ENCODE data around the gene ZBTB21. TPM values are rescaled to one million over a fixed set of nuclear protein-coding genes. Genes with fewer than 3 reads are reported as not detected.

The ZBTB21 gene
- total and polyA plus RNA-seq, 12 donors, result 1.3 to 15.2 (median 6.1) TPM

GRCh38 chr21:42007356-42007940, 2.7 kb downstream of the ZBTB21 start:
- no peak overlapping the region for H3K4me3 ChIP-seq
- peaks cover 0 to 5% (median 0%) of the 10 kb centered on the region in 7 donors for H3K27me3 ChIP-seq
- H3K36me3 ChIP-seq, result peaks cover 0 to 23% (median 0%) of the 10 kb centered on the region in 9 donors
- 95 to 98% methylated on average over 6 of the region's 6 CpGs for WGBS, 2 donors
- H3K9me3 ChIP-seq, result no peaks in the 10 kb centered on the region
- no peak for TF ChIP-seq CTCF (IDR thresholded peaks at IDR 0.05)
- H3K27ac ChIP-seq, result no peak overlapping the region
- peaks cover 5 to 28% (median 11%) of the 10 kb centered on the region in 9 donors for H3K4me1 ChIP-seq
- DNase-seq (no peak), ATAC-seq (no peak)
- intact Hi-C loops (cut with DNase I), result loop anchor here in 4 of 10 donors (5.0 to 10.0 kb wide), 4 partner anchors 53 to 130 kb away; partner anchors contain the start of genes C2CD2 (in 3 of the 4) and PRDM15 (in 2 of the 4)

- H3K9me3 ChIP-seq, result no peaks in the 10 kb centered on the region
- ATAC-seq (no peak), DNase-seq (no peak)
- 96 to 100% methylated on average over 1 of the region's 1 CpG for WGBS, 2 donors
- TF ChIP-seq CTCF (IDR thresholded peaks at IDR 0.05), result no peak
- H3K27me3 ChIP-seq, result peaks cover 0 to 5% (median 0%) of the 10 kb centered on the region in 7 donors
- H3K27ac ChIP-seq, result no peak overlapping the region
- H3K4me3 ChIP-seq, result no peak overlapping the region
- peaks cover 5 to 28% (median 11%) of the 10 kb centered on the region in 9 donors for H3K4me1 ChIP-seq
- intact Hi-C loops (cut with DNase I), result loop anchor here in 4 of 10 donors (5.0 to 10.0 kb wide), 4 partner anchors 52 to 129 kb away; partner anchors contain the start of genes C2CD2 (in 3 of the 4) and PRDM15 (in 2 of the 4)
- H3K36me3 ChIP-seq, result peaks cover 0 to 30% (median under 1%) of the 10 kb centered on the region in 9 donors
Measured at GRCh38 chr21:42006765-42007164, 3.4 kb downstream of the ZBTB21 start.

GRCh38 chr21:42004406-42005199, 5.6 kb downstream of the ZBTB21 start:
- Histone ChIP-seq H3K27ac (no peak overlapping the region), H3K4me1 (peaks cover 0 to 21% (median 7%) of the 10 kb centered on the region in 9 donors), H3K9me3 (no peaks in the 10 kb centered on the region), H3K36me3 (peaks cover 0 to 51% (median 5%) of the 10 kb centered on the region in 9 donors), H3K4me3 (no peak overlapping the region), H3K27me3 (no peaks in the 10 kb centered on the region)
- ATAC-seq, result no peak
- DNase-seq, result no peak
- intact Hi-C loops (cut with DNase I), result loop anchor here in 4 of 10 donors (5.0 to 10.0 kb wide), 4 partner anchors 50 to 127 kb away; partner anchors contain the start of genes C2CD2 (in 3 of the 4) and PRDM15 (in 2 of the 4)
- no peak for TF ChIP-seq CTCF (IDR thresholded peaks at IDR 0.05)
- 95 to 97% methylated on average over 5 of the region's 5 CpGs for WGBS, 2 donors

GRCh38 chr21:42003051-42003461, 7.1 kb downstream of the ZBTB21 start:
- no peaks in the 10 kb centered on the region for H3K27me3 ChIP-seq
- TF ChIP-seq CTCF (IDR thresholded peaks at IDR 0.05), result no peak
- no peak for DNase-seq
- WGBS, 2 donors, result 74 to 85% methylated on average over 4 of the region's 4 CpGs
- no peak overlapping the region for H3K27ac ChIP-seq
- intact Hi-C loops (cut with DNase I), result loop anchor here in 1 of 10 donors (10.0 kb wide), 1 partner anchor 48 kb away; the partner anchor contains the start of gene C2CD2
- peaks cover 0 to 9% (median 0%) of the 10 kb centered on the region in 9 donors for H3K4me1 ChIP-seq
- ATAC-seq, result no peak
- H3K4me3 ChIP-seq, result no peak overlapping the region
- no peaks in the 10 kb centered on the region for H3K9me3 ChIP-seq
- peaks cover 0 to 56% (median 5%) of the 10 kb centered on the region in 9 donors for H3K36me3 ChIP-seq

All from heart right ventricle (tissue), 16 donors.